NCI-H2227 treated with DMSO at 0.1 percent for 48 hours (cell line): ENCODE measurements around the gene PDP2.
"Not testable (repeated sequence)": the region's sequence is repeated elsewhere in the genome, so short reads cannot be mapped to it uniquely, and the experiment has no call there.

Source experiments
- DNase-seq: peaks from one replicate; lab custom pipeline; 2025; lab: John Stamatoyannopoulos, UW

PDP2 gene

GRCh38 chr16:66920924-66921680, 40.8 kb downstream of the PDP2 start:
- DNase-seq, result no peak

- DNase-seq, result no peak
These were observed 41.6 kb downstream of the PDP2 start for GRCh38 chr16:66921729-66922450.

GRCh38 chr16:66923247-66923731, 43.0 kb downstream of the PDP2 start:
- no peak for DNase-seq

GRCh38 chr16:66923866-66924265, 43.6 kb downstream of the PDP2 start:
- DNase-seq, result no peak

GRCh38 chr16:66924527-66925321, 44.4 kb downstream of the PDP2 start:
- DNase-seq, result no peak

- no peak for DNase-seq
These were observed 45.1 kb downstream of the PDP2 start, which contains the start of gene RRAD for GRCh38 chr16:66925322-66925840. TSS of gene RRAD (minus strand) at chr16:66925535. CDS start at chr16:66925179, 356 bp downstream.

GRCh38 chr16:66926171-66926947, 46.0 kb downstream of the PDP2 start:
- no peak for DNase-seq

- DNase-seq, result no peak
These were observed 46.7 kb downstream of the PDP2 start for GRCh38 chr16:66926961-66927436.

- no peak for DNase-seq
These were observed 47.8 kb downstream of the PDP2 start for GRCh38 chr16:66927918-66928649.

GRCh38 chr16:66928702-66929388, 48.5 kb downstream of the PDP2 start:
- DNase-seq, result no peak

- DNase-seq, result no peak
These were observed 49.9 kb downstream of the PDP2 start for GRCh38 chr16:66930189-66930588.

GRCh38 chr16:66931665-66932064, 51.4 kb downstream of the PDP2 start:
- DNase-seq, result no peak

GRCh38 chr16:66932076-66932475, 51.8 kb downstream of the PDP2 start:
- no peak for DNase-seq

- no peak for DNase-seq
These were observed 53.4 kb downstream of the PDP2 start for GRCh38 chr16:66933776-66934137.

GRCh38 chr16:66934138-66934838, 54.0 kb downstream of the PDP2 start, which contains the start of gene CIAO2B:
TSS of gene CIAO2B (minus strand) at chr16:66934402. CDS start at chr16:66934364, 38 bp downstream.
- DNase-seq, result peak; percentile 49

GRCh38 chr16:66934839-66935313, 54.6 kb downstream of the PDP2 start:
- DNase-seq, result not testable (repeated sequence)

GRCh38 chr16:66935314-66936011, 55.1 kb downstream of the PDP2 start, which contains the start of gene CES2:
TSS of gene CES2 (plus strand) at chr16:66935516. CDS start at chr16:66935636, 120 bp downstream.
- DNase-seq, result no peak

- DNase-seq, result no peak
These were observed 56.1 kb downstream of the PDP2 start for GRCh38 chr16:66936462-66936861.
